ENCODE measurements around the gene ZNRF1.

The ZNRF1 gene

GRCh38 chr16:75071621-75072020, 72.8 kb downstream of the ZNRF1 start:
- no peak for DNase-seq (ENCODE audit: low read depth)

GRCh38 chr16:75072239-75072947, 73.6 kb downstream of the ZNRF1 start:
- no peak for DNase-seq (ENCODE audit: low read depth)
- H3K4me3 ChIP-seq (replicated peaks; ENCODE audit: low read depth, low read length) = no peak overlapping the region
- no peak for TF ChIP-seq CTCF (IDR thresholded peaks at IDR 0.05; ENCODE audit: low read length, missing control alignments)

More at GRCh38 chr16:75071621-75072020, 72.8 kb downstream of the ZNRF1 start:
- H3K4me3 ChIP-seq (replicated peaks; ENCODE audit: low read depth, low read length) = no peak overlapping the region
- TF ChIP-seq CTCF (IDR thresholded peaks at IDR 0.05; ENCODE audit: low read length, missing control alignments) = no peak

DNA sequence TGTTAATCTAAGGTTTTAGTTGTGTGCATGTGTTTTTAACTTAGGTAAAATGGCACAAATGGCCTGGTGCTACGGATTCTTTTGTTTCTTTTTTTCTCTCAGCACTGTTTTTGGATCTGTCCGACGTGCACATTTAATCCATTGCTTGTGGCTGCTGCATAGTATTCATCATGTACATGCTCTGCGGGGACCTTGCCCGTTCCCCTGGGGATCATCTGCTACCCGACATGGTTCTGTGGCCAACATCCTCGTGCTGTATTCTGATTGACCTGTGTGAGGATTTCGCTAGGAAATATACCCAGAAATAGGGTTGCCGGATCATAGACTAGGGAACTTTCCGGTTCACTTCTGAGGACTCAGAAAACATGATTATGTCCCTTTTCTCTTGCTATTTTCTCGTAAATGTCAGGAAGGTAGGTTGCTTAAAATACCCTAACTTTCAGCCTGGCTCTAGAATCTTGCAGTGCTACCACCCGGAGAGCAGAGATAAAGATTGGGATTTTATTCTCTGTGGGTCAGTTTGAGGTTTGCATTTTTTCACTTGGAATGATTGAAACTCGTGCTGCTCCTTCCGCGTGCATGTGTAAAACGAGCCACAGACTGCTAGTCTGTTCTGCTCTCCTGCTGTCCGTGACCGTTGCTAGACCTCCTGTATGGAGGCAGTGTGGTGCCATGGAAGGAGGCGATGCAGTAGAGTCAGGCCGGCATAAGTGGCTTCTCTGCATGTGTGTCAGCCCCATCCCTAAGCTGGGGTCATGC, 74.9 kb downstream of the ZNRF1 start:
- TF ChIP-seq CTCF (IDR thresholded peaks at IDR 0.05; ENCODE audit: low read length, missing control alignments) = no peak
- no peak for DNase-seq (ENCODE audit: low read depth)
- no peak overlapping the region for H3K4me3 ChIP-seq (replicated peaks; ENCODE audit: low read depth, low read length)

DNA sequence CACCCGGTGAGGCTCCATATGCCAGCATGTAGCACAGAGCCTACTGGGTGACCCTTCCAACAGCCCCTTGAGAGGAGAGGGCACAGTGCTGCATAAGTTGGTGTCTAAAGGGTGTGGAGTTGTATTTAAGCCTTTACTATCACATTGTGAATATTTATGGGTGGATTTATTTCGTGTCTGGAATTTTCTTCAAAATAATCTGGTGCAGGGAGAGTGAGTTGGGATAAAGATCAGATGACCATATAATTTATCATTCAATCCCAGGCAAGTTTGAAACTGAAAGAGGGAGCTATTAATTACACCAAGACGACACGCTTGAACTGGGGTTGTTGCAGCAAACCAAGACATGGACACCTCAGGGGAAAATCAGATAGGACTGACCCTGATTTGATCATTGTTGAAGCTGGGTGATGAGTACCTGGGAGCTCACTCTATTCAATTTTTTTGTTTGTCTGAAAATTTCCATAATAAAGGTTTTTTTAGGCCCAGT, 75.5 kb downstream of the ZNRF1 start:
- TF ChIP-seq CTCF (IDR thresholded peaks at IDR 0.05; ENCODE audit: low read length, missing control alignments) = no peak
- no peak for DNase-seq (ENCODE audit: low read depth)
- no peak overlapping the region for H3K4me3 ChIP-seq (replicated peaks; ENCODE audit: low read depth, low read length)

DNA sequence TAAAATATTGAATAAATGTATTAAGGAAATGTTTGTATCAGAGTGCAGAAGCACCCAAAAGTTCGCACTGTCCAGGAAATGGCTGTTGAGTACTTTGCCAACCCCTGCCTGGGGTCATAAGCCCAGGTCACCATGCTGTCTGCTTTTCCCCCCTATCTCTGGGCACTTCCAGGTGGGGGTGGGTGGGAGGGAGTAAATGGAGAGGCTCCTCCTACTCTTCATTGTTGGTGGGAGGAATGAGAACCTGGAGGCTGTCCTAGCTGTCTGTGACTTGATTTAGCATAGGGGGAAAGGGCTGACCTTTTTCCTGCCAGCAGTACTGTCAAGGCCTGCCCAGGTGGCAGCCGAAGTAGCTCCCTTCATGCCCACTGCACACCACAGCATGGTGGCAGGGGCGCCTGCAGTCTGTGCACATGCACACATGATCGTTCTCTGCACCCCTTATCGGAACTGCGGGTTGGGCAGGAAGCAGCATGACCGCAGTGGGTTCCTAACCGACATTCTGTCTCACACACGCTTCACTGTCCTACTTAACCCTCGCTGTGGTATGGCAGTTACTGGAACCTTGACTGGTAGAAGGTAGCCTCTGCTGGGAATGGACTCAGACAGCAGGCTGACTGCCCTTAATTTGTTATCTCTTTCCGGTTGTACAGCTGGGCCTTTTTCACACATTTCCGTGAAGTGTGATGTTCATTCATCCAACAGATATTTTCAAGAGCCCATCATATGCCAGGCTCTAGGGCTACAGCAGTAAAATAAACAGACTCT, 76.3 kb downstream of the ZNRF1 start:
- no peak for TF ChIP-seq CTCF (IDR thresholded peaks at IDR 0.05; ENCODE audit: low read length, missing control alignments)
- DNase-seq (ENCODE audit: low read depth) = peak; percentile 43
- no peak overlapping the region for H3K4me3 ChIP-seq (replicated peaks; ENCODE audit: low read depth, low read length)

- no peak overlapping the region for H3K4me3 ChIP-seq (replicated peaks; ENCODE audit: low read depth, low read length)
- no peak for TF ChIP-seq CTCF (IDR thresholded peaks at IDR 0.05; ENCODE audit: low read length, missing control alignments)
- no peak for DNase-seq (ENCODE audit: low read depth)
Observed at GRCh38 chr16:75075688-75076268, 77.0 kb downstream of the ZNRF1 start.
